ENCODE data around the gene C1orf105. TPM values are rescaled to one million over a fixed set of nuclear protein-coding genes. Genes with fewer than 3 reads are reported as not detected.
"Not testable (repeated sequence)": the region's sequence is repeated elsewhere in the genome, so short reads cannot be mapped to it uniquely, and the experiment has no call there.

C1orf105 gene
- total RNA-seq, 1 donor from 2014 or later: 25.2 TPM

- ATAC-seq (no peak), DNase-seq (ENCODE audit: missing footprints) (no peak)
- intact Hi-C loops (cut with DNase I): no loop called here
Measured at GRCh38 chr1:172411791-172412338, 8.6 kb upstream of the C1orf105 start.

- no peak for ATAC-seq
- intact Hi-C loops (cut with DNase I): no loop called here
- no peak for DNase-seq (ENCODE audit: missing footprints)
Measured at GRCh38 chr1:172414331-172414730, 6.2 kb upstream of the C1orf105 start.

- DNase-seq (ENCODE audit: missing footprints) (no peak), ATAC-seq (no peak)
- intact Hi-C loops (cut with DNase I): no loop called here
Measured at GRCh38 chr1:172416496-172417035, 3.9 kb upstream of the C1orf105 start.

GRCh38 chr1:172417557-172417956, 2.9 kb upstream of the C1orf105 start:
- ATAC-seq: no peak
- DNase-seq (ENCODE audit: missing footprints): no peak
- intact Hi-C loops (cut with DNase I): no loop called here

GRCh38 chr1:172421974-172422604, 1.6 kb downstream of the C1orf105 start:
- ATAC-seq: no peak
- intact Hi-C loops (cut with DNase I): no loop called here
- no peak for DNase-seq (ENCODE audit: missing footprints)

- ATAC-seq (no peak), DNase-seq (ENCODE audit: missing footprints) (no peak)
- intact Hi-C loops (cut with DNase I): no loop called here
Measured at GRCh38 chr1:172423336-172423735, 2.9 kb downstream of the C1orf105 start.

DNA sequence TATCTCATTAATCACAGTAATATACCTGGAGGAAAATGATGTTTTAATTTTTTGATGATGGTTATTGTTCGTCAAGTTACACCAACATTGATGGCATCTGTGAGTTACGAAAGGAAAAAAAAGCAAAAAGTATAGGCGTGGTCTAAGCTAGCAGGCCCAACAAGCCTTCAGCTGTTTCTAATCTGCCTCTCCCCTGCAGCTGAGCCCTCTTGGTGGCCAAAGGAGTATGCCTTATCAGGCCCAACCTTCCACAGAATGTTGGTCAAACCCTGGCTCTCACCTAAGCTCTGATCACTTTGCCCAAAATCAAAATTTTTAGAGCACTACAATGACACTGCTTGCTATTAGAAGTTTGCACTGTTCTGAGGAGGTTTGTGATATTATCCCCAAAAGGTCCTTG, 4.9 kb downstream of the C1orf105 start:
- DNase-seq (ENCODE audit: missing footprints) (no peak), ATAC-seq (no peak)
- intact Hi-C loops (cut with DNase I): no loop called here

- ATAC-seq (no peak), DNase-seq (ENCODE audit: missing footprints) (no peak)
- intact Hi-C loops (cut with DNase I): no loop called here
Measured at GRCh38 chr1:172427191-172427590, 6.7 kb downstream of the C1orf105 start.

- intact Hi-C loops (cut with DNase I): no loop called here
- ATAC-seq (peak; percentile 60), DNase-seq (ENCODE audit: missing footprints) (no peak)
Measured at GRCh38 chr1:172429331-172430127, 9.0 kb downstream of the C1orf105 start.

- ATAC-seq (no peak), DNase-seq (ENCODE audit: missing footprints) (no peak)
- intact Hi-C loops (cut with DNase I): no loop called here
Measured at GRCh38 chr1:172430128-172430454, 9.6 kb downstream of the C1orf105 start.

GRCh38 chr1:172431204-172431603, 10.7 kb downstream of the C1orf105 start:
- ATAC-seq: no peak
- DNase-seq (ENCODE audit: missing footprints): no peak
- intact Hi-C loops (cut with DNase I): no loop called here

- DNase-seq (ENCODE audit: missing footprints) (no peak), ATAC-seq (no peak)
- intact Hi-C loops (cut with DNase I): no loop called here
Measured at GRCh38 chr1:172431721-172432192, 11.3 kb downstream of the C1orf105 start.

DNA sequence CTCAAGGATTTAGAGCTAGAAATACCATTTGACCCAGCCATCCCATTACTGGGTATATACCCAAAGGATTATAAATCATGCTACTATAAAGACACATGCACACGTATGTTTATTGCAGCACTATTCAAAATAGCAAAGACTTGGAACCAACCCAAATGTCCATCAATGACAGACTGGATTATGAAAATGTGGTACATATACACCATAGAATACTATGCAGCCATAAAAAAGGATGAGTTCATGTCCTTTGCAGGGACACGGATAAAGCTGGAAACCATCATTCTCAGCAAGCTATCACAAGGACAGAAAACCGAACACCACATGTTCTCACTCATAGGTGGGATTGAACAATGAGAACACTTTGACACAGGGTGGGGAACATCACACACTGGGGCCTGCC, 16.7 kb downstream of the C1orf105 start:
- DNase-seq (ENCODE audit: missing footprints); intact Hi-C loops (cut with DNase I): not testable (repeated sequence)

DNA sequence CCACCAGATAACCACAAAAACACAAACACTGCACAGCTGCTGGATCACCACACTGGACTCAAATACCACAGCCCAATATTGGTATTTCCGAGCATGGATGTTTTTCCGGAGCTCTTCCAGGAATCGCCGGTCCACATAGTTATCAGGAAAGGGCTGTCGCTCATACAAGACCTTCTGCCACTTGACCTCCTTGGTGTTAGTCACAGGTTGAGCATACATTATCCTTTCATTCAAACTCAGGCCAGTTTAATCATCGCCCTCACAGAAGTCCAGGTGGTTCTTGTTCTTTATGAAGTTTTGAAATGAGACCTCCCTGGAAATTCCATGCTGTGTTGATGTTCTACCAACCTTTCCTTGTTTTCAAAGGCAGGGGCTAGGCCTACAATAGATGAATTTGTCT, 21.9 kb downstream of the C1orf105 start:
- intact Hi-C loops (cut with DNase I): no loop called here
- DNase-seq (ENCODE audit: missing footprints): no peak

More for the DNA sequence above, 16.7 kb downstream of the C1orf105 start:
- not testable (repeated sequence) for ATAC-seq

GRCh38 chr1:172442843-172443565, 22.5 kb downstream of the C1orf105 start:
- ATAC-seq (no peak), DNase-seq (ENCODE audit: missing footprints) (no peak)
- intact Hi-C loops (cut with DNase I): no loop called here

More for the DNA sequence above, 21.9 kb downstream of the C1orf105 start:
- ATAC-seq: no peak

DNA sequence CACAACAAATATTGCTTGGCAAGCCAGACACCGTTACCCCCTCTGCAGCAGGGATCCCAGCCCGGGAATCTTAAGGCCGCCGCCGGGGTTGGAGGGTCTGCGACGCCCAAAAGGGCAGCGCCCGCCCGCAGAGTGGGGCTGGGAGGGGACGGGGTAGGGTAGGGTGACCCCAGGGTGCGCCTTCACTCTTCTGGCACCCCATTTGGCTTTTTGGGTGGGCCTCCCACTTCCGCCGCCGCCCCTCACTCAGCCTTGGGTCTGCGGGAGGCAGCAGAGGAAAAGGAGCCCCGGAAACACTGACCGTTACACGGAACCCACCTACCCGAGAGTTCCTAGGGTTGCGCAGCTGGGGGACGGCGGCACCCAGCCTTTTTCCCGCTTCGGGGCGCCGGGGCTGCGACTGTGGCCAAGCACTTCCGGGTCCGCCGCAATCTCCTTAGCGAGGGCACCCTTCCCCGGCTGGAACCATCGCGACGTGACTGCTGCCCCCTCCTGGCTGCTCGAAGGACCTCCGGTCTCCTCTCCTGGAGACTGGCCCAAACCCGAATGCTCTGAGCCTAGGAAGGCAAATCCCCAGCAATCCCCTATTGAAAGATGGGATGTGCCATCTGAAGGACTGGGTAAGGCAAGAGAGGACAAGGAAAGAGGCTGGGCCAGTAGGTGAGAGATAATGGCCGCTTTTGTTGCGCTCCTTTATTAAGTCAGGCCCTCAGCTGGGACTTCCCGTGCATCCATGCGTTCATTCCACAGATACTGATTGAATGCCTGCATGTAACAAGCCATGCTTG, 23.4 kb downstream of the C1orf105 start, which contains the start of gene PIGC:
TSS of gene PIGC (minus strand) at position 404 of the 788 bp plus-strand sequence. CDS start 1,447 bp downstream, outside the sequence.
- ATAC-seq: peak; percentile 99
- intact Hi-C loops (cut with DNase I): no loop called here
- DNase-seq (ENCODE audit: missing footprints): peak; percentile 97

DNA sequence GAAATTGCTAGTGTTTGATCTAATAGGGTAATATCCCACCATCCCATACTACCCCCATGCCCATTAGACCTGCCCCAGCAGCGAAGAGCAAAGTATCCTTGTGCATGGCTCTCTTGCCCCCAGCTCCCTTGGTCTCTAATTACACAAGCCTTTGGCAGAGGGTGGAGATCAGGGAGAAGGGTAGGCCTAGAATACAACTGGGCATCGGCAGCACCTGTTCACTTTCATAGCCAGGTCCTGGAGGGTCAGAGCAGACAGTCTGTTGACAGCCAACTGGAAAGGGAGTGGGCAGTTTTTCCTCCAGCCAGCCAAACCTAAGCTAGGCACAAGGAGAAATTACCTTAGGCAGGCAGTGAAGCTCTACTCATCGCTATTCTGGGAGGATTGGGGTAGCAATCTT, 26.1 kb downstream of the C1orf105 start:
- DNase-seq (ENCODE audit: missing footprints) (no peak), ATAC-seq (no peak)
- intact Hi-C loops (cut with DNase I): no loop called here

DNA sequence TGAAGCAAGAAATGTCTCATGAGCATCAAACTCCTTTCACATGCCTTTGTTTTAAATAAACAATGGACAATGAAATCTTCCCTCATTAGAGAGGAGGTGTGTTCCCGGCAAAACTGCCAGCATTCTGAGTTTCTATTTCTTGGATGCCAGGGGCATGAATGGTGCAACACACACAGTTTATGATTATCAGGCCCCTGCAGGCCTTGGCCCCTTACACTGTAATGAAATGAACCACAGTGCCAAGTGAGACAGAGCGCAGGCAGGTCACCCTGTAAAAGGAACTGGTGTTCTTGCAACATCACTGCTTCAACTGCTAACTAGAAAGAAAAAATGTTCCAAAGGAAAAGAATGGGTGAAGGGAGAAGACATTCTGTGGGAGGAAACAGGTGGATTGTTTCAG, 27.2 kb downstream of the C1orf105 start:
- ATAC-seq (no peak), DNase-seq (ENCODE audit: missing footprints) (no peak)
- intact Hi-C loops (cut with DNase I): no loop called here
